Caco-2 (cell line): ENCODE results near the gene PROZ. TPM values are rescaled to one million over a fixed set of nuclear protein-coding genes. Genes with fewer than 3 reads are reported as not detected.

Experiments
- BruUV-seq: library from RNA; stranded (reverse); fragments of 400-500 nt; replicated peaks from 2 replicates; lab custom pipeline; 2021; lab: Mats Ljungman, UMichigan
- CTCF ChIA-PET: fragments of 300-600 bp; sonication (Branson Sonifier 250); formaldehyde crosslinking; loops from one replicate; lab custom pipeline; 2022; ENCODE audit warnings: antibody characterized with exemption; lab: Charles Lee
- POLR2A ChIA-PET: fragments of 300-600 bp; sonication (Branson Sonifier 250); formaldehyde crosslinking; loops from one replicate; lab custom pipeline; 2022; ENCODE audit warnings: antibody characterized with exemption; lab: Charles Lee
- DNase-seq, 2 experiments: peaks; one replicate each; pipeline versions ENCODE4 v3.0.0 to v3.0.0-alpha.2; 2020 to 2022
- H3K27me3 ChIP-seq: replicated peaks from 2 replicates; pipeline ENCODE4 v1.6.0; 2011; ENCODE audit warnings: low read length; ENCODE audit not compliant: control insufficient read depth, insufficient read depth
- H3K36me3 ChIP-seq: 2 replicates; pipeline ENCODE4 v1.5.1; 2011; ENCODE audit warnings: low read length; ENCODE audit not compliant: control insufficient read depth, insufficient read depth
- H3K4me1 ChIP-seq: fragments of 250-450 bp; sonication (Bioruptor Pico); 2 replicates; pipeline ENCODE4 v1.5.1; 2020; ENCODE audit warnings: mild to moderate bottlenecking
- H3K4me3 ChIP-seq: 2 replicates; pipeline ENCODE4 v1.5.1; 2011; ENCODE audit warnings: low read depth, mild to moderate bottlenecking, control low read depth, low read length
- H3K9me3 ChIP-seq: fragments of 250-450 bp; sonication (Bioruptor Pico); 2 replicates; pipeline ENCODE4 v1.5.1; 2020; ENCODE audit warnings: mild to moderate bottlenecking, moderate library complexity
- H3K27ac Mint-ChIP-seq: one replicate; pipeline ENCODE4 v1.8.0; 2022; ENCODE audit warnings: mixed read lengths; ENCODE audit not compliant: unreplicated experiment
- H3K27me3 Mint-ChIP-seq: one replicate; pipeline ENCODE4 v1.8.0; 2022; ENCODE audit warnings: mixed read lengths; ENCODE audit not compliant: insufficient read depth, unreplicated experiment
- H3K36me3 Mint-ChIP-seq: one replicate; pipeline ENCODE4 v1.8.0; 2022; ENCODE audit warnings: mild to moderate bottlenecking, mixed read lengths; ENCODE audit not compliant: insufficient read depth, unreplicated experiment
- H3K4me1 Mint-ChIP-seq: one replicate; pipeline ENCODE4 v1.8.0; 2022; ENCODE audit warnings: low read depth, mixed read lengths; ENCODE audit not compliant: unreplicated experiment
- H3K4me3 Mint-ChIP-seq: one replicate; pipeline ENCODE4 v1.8.0; 2022; ENCODE audit warnings: mild to moderate bottlenecking, moderate library complexity, mixed read lengths; ENCODE audit not compliant: unreplicated experiment
- H3K9me3 Mint-ChIP-seq: one replicate; pipeline ENCODE4 v1.8.0; 2022; ENCODE audit warnings: mixed read lengths; ENCODE audit not compliant: unreplicated experiment
- intact Hi-C: fragments of 100-400 bp; cut with micrococcal nuclease; formaldehyde crosslinking; loops from one replicate; pipeline ENCODE4 v1.10.0; 2022; ENCODE audit not compliant: unreplicated experiment
- total RNA-seq: library from RNA; stranded (reverse); gene quantifications from 2 replicates; pipeline ENCODE4 v1.2.3, GENCODE V29; 2022
- TF ChIP-seq, protein P1 (sequence below), 2 experiments: fragments of 200-600 bp in 1 of 2; IDR thresholded peaks; 1 replicate in 1 of 2; 2 replicates in 1 of 2; pipeline versions ENCODE4 v1.5.1 to v1.8.0; 2011 to 2022; ENCODE audit warnings: antibody characterized with exemption in 1 of 2, control low read depth in 1 of 2, inconsistent platforms in 1 of 2, low read depth in 1 of 2, low read length in 1 of 2, mild to moderate bottlenecking in 1 of 2, moderate library complexity in 1 of 2; ENCODE audit not compliant: insufficient read depth in 1 of 2, severe bottlenecking in 1 of 2, unreplicated experiment in 1 of 2

PROZ gene
- total RNA-seq, 1 experiment from 2014 or later, result not detected

- BruUV-seq, result no TSS peak
- POLR2A ChIA-PET, result no interaction called here
- no peaks in the 10 kb centered on the region for H3K27me3 ChIP-seq
- H3K9me3 ChIP-seq, result peaks cover 8% of the 10 kb centered on the region; the same call in 1 of the 2 replicates
- no peak overlapping the region for H3K4me3 ChIP-seq
- Mint-ChIP-seq H3K4me3 (no peak overlapping the region), H3K4me1 (no peaks in the 10 kb centered on the region), H3K27me3 (no peaks in the 10 kb centered on the region), H3K36me3 (peaks cover 7% of the 10 kb centered on the region), H3K9me3 (no peaks in the 10 kb centered on the region), H3K27ac (no peak overlapping the region)
- intact Hi-C loops, result no loop called here
- DNase-seq, result no peak
- no peaks in the 10 kb centered on the region for H3K36me3 ChIP-seq
- H3K4me1 ChIP-seq, result peaks cover 8% of the 10 kb centered on the region
- TF ChIP-seq, protein P1, sequence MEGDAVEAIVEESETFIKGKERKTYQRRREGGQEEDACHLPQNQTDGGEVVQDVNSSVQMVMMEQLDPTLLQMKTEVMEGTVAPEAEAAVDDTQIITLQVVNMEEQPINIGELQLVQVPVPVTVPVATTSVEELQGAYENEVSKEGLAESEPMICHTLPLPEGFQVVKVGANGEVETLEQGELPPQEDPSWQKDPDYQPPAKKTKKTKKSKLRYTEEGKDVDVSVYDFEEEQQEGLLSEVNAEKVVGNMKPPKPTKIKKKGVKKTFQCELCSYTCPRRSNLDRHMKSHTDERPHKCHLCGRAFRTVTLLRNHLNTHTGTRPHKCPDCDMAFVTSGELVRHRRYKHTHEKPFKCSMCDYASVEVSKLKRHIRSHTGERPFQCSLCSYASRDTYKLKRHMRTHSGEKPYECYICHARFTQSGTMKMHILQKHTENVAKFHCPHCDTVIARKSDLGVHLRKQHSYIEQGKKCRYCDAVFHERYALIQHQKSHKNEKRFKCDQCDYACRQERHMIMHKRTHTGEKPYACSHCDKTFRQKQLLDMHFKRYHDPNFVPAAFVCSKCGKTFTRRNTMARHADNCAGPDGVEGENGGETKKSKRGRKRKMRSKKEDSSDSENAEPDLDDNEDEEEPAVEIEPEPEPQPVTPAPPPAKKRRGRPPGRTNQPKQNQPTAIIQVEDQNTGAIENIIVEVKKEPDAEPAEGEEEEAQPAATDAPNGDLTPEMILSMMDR (IDR thresholded peaks at IDR 0.05; ENCODE audit: insufficient read depth in 1 of 2, low read depth in 1 of 2, low read length in 1 of 2, severe bottlenecking in 1 of 2, unreplicated experiment in 1 of 2), result no peak
- CTCF ChIA-PET, result no interaction called here
Observed at GRCh38 chr13:113112893-113113845, 45.3 kb upstream of the PROZ start.

- no TSS peak for BruUV-seq
- no peaks in the 10 kb centered on the region for H3K9me3 Mint-ChIP-seq
- no peaks in the 10 kb centered on the region for H3K4me1 Mint-ChIP-seq
- intact Hi-C loops, result no loop called here
- no peaks in the 10 kb centered on the region for H3K36me3 ChIP-seq
- peaks cover 8% of the 10 kb centered on the region; the same call in 1 of the 2 replicates for H3K9me3 ChIP-seq
- CTCF ChIA-PET, result no interaction called here
- no peak overlapping the region for H3K4me3 ChIP-seq
- H3K4me3 Mint-ChIP-seq, result no peak overlapping the region
- peaks cover 8% of the 10 kb centered on the region for H3K4me1 ChIP-seq
- no peaks in the 10 kb centered on the region for H3K27me3 Mint-ChIP-seq
- no peak overlapping the region for H3K27ac Mint-ChIP-seq
- DNase-seq, result no peak
- H3K36me3 Mint-ChIP-seq, result peaks cover 7% of the 10 kb centered on the region
- H3K27me3 ChIP-seq, result no peaks in the 10 kb centered on the region
- POLR2A ChIA-PET, result no interaction called here
- TF ChIP-seq, protein P1 (IDR thresholded peaks at IDR 0.05; ENCODE audit: insufficient read depth in 1 of 2, low read depth in 1 of 2, low read length in 1 of 2, severe bottlenecking in 1 of 2, unreplicated experiment in 1 of 2), result no peak
Observed at GRCh38 chr13:113113846-113114271, 44.6 kb upstream of the PROZ start.

DNA sequence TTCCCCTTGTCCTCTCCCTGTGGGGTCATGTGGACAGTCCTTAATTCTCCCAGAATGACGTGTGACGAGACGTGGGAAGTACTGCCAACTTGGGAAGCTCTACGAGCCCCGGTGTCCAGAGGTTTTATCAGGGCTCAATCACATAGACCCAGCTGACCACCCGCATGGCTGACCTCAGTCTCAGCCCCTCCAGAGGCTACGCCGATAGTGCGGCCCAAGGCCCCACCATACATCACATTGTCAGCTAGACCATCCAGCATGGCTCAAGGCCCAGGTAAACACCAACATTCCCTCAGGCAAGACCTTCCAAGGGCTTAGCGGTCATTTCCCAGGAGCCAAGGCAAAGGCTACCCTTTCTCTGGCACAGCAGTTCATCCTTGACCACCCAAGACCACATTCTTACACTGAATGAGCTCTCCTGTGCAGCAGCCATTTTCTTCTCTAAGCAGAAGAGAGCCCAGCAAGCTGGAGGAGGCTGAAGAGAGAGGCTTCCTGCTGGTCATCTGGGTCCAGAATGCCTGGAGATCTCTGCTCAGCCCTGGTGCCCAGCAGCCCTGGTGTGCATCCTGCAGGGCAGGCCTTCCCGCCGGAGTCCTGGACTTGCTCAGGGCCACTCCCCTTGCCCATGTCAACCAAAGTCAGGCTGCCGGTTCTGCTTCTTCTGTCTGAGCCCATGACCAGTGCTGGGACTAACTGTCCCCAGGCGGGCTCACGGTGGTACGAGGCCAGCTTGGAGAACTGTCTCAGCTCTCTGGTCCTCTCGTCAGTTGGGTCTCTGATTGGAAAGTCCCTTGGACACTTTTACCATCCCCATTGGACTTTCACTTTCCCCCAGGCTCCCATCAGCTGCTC lies 43.7 kb upstream of the PROZ start:
- Histone ChIP-seq H3K4me1 (peaks cover 8% of the 10 kb centered on the region), H3K27me3 (no peaks in the 10 kb centered on the region), H3K36me3 (no peaks in the 10 kb centered on the region), H3K9me3 (peaks cover 3% of the 10 kb centered on the region; the same call in 1 of the 2 replicates), H3K4me3 (no peak overlapping the region)
- Mint-ChIP-seq H3K36me3 (no peaks in the 10 kb centered on the region), H3K4me3 (no peak overlapping the region), H3K27ac (no peak overlapping the region), H3K27me3 (no peaks in the 10 kb centered on the region), H3K9me3 (no peaks in the 10 kb centered on the region), H3K4me1 (no peaks in the 10 kb centered on the region)
- ChIA-PET CTCF (no interaction called here), POLR2A (no interaction called here)
- DNase-seq, result peak in 1 of 2 experiments; percentile 35
- no TSS peak for BruUV-seq
- intact Hi-C loops, result no loop called here
- TF ChIP-seq, protein P1 (IDR thresholded peaks at IDR 0.05; ENCODE audit: insufficient read depth in 1 of 2, low read depth in 1 of 2, low read length in 1 of 2, severe bottlenecking in 1 of 2, unreplicated experiment in 1 of 2), result no peak
